ENCODE measurements around the gene SLC1A4.

GRCh38 chr2:64987001-64987955 lies 1.9 kb upstream of the SLC1A4 start:
- TF ChIP-seq CTCF (IDR thresholded peaks at IDR 0.05) (no peak), POLR2A (IDR thresholded peaks at IDR 0.05) (no peak)

Measured in prostate gland (tissue), 2 donors.